Raji (cell line): Measurements from ENCODE around the gene TTC39A.

ENCODE experiments used
- POLR2A ChIP-seq: IDR thresholded peaks from 2 replicates; pipeline ENCODE4 v1.6.1; 2011; ENCODE audit warnings: low read depth, low read length, control low read depth; ENCODE audit not compliant: insufficient read depth

The TTC39A gene

DNA sequence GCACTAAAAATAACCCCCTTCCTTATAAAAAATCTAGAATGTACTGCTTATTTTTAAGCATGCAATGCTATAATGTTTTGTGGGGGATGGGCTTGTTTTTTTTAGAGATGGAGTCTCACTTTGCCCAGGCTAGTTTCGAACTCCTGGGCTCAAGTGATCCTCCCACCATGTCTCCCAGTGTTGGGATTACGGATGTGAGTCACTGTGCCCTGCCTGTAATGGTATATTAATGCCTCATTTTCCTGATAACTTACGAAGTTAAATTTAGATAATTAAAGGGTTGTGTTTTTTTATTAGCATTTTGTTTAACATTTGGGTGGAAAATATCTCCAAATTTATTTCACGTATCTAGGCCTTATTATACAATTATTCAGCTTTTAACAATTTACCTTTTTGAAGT is 87.8 kb downstream of the TTC39A start:
- TF ChIP-seq POLR2A = no peak

DNA sequence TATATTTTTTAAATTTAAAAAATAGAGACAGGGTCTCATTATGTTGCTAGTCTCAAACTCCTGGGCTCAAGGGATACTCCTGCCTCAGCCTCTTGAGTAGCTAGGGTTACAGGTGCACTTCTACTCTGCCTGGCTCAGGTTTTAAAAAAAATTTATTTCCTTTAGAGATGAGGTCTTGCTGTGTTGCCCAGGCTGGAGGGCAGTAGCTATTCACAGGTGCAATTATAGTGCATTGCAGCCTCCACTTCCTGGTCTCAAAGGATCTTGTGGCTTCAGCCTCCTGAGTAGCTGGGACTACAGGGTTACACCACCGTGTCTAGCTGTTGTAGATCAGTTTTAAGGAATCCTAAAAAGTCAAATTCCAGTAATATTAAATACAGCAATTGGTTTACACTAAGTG is 89.2 kb downstream of the TTC39A start:
- TF ChIP-seq POLR2A = no peak

DNA sequence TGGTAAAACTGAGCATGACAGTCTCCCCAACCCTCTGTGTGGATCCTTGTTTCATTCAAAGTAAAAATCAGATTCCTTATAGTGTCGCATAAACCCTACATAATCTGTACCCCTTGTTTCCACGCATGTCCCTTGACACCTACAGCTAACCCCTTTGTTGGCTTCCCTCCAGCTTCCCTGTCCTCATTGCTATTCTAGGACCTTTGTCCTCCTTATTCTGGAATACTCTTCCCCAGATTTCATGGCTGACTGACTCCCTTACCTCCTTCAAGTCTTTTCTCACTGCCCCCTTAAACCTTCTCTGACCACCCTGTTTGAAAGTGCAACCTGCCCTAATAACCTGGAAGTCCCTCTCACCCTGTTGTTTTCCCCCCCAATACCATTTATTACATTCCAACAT is 90.3 kb downstream of the TTC39A start:
- TF ChIP-seq POLR2A = no peak

DNA sequence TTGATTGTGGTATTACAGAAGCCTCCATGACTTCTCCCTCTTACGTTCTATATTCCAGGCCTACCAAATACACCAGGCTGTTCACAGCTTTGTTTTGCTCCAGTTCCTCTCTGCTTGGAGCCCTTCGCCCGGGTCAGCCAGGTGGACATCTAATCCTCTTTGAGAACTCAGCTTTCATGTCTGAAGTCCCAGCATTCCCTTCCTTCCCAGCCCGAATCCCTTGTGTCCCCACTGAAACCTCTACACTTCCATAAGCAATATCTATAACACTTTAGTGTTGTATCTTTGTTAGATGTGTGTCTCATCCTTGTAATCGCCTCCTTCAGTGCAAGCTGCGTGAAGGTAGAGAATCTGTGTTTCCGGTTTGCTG is 92.3 kb downstream of the TTC39A start:
- no peak for TF ChIP-seq POLR2A

DNA sequence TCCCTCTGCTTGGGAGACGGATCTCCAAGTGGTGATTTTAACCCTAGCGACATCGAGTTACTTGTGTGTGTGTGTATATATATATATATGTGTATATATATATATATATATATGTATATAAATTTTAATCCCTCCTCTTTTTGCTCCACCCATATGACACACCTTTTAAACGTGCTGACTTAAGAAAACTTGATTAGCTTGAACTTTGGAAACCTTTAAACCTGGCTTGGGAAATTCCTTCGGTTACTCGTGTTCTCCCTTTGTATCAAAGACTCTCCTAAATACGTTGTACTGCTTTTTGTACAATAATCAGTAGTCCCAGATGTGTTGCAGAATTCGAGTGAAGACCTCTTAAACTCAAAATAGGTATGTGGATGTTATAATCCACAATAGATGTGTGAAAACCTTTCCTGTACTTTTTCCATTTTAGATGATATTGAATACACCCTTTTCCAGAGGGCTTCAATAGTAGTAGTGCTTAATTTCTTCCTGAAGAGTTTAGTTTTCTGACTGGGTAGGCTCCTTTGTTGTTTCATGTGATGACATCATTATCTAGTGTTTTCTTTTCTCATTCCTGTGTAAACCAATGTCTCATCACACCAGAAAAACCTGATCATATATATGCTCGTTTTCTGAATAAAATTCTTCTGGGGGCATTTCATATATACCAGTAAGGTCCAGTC is 92.9 kb downstream of the TTC39A start:
- no peak for TF ChIP-seq POLR2A
